GM19455 (cell line): ENCODE measurements around the gene HCCS.
"Not testable (repeated sequence)": the region's sequence is repeated elsewhere in the genome, so short reads cannot be mapped to it uniquely, and the experiment has no call there.

Source experiments
- ATAC-seq: cut with Tn5 transposase; IDR thresholded peaks from one replicate; pipeline ENCODE4 v1.9.1; 2021; ENCODE audit not compliant: unreplicated experiment

HCCS gene

GRCh38 chrX:11119313-11119943 lies 8.3 kb downstream of the HCCS start:
- no peak for ATAC-seq

- ATAC-seq = not testable (repeated sequence)
Observed at GRCh38 chrX:11123087-11123486, 12.0 kb downstream of the HCCS start.

GRCh38 chrX:11124112-11124511 lies 13.0 kb downstream of the HCCS start:
- no peak for ATAC-seq

GRCh38 chrX:11125060-11125459 lies 13.9 kb downstream of the HCCS start:
- ATAC-seq = no peak

- ATAC-seq = no peak
Observed at GRCh38 chrX:11129534-11130105, 18.5 kb downstream of the HCCS start.

- ATAC-seq = no peak
Observed at GRCh38 chrX:11130136-11130535, 19.0 kb downstream of the HCCS start.

- ATAC-seq = no peak
Observed at GRCh38 chrX:11131146-11131545, 20.0 kb downstream of the HCCS start.

GRCh38 chrX:11135564-11136185 lies 24.5 kb downstream of the HCCS start:
- no peak for ATAC-seq

- no peak for ATAC-seq
Observed at GRCh38 chrX:11137543-11138139, 26.5 kb downstream of the HCCS start.

- no peak for ATAC-seq
Observed at GRCh38 chrX:11138498-11139390, 27.6 kb downstream of the HCCS start.

GRCh38 chrX:11143931-11144678 lies 33.0 kb downstream of the HCCS start:
- ATAC-seq = peak; percentile 84

- no peak for ATAC-seq
Observed at GRCh38 chrX:11146411-11146810, 35.3 kb downstream of the HCCS start.

GRCh38 chrX:11148401-11148800 lies 37.3 kb downstream of the HCCS start:
- ATAC-seq = no peak

GRCh38 chrX:11151799-11152559 lies 40.8 kb downstream of the HCCS start:
- no peak for ATAC-seq

GRCh38 chrX:11159149-11159548 lies 48.0 kb downstream of the HCCS start:
- no peak for ATAC-seq

GRCh38 chrX:11164433-11164832 lies 53.3 kb downstream of the HCCS start:
- ATAC-seq = no peak

- no peak for ATAC-seq
Observed at GRCh38 chrX:11171956-11172355, 60.8 kb downstream of the HCCS start.

- ATAC-seq = no peak
Observed at GRCh38 chrX:11172415-11172814, 61.3 kb downstream of the HCCS start.
